Measurements from ENCODE around the gene CCNL1. TPM values are rescaled to one million over a fixed set of nuclear protein-coding genes. Genes with fewer than 3 reads are reported as not detected.

Gene CCNL1
- total RNA-seq, 1 donor, result 138 TPM

DNA sequence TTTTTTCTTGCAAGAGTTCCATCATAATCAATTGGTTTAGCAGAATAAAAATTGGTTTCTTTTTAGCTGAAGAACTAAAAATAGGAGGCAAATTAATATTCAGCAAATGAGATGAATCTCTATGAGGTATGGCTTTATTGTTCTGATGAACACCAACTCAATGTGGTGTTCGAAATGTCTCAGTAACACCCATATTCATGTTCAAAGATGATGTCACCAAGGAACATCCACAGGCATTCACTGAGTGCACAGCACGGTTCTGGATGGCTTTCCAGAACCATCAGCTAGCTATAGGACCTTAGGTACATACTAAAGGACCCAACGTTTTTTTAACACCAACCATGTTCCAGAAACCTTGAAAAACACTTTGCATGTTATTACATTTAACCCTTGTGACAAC is 42.7 kb downstream of the CCNL1 start:
- TF ChIP-seq, protein P1, sequence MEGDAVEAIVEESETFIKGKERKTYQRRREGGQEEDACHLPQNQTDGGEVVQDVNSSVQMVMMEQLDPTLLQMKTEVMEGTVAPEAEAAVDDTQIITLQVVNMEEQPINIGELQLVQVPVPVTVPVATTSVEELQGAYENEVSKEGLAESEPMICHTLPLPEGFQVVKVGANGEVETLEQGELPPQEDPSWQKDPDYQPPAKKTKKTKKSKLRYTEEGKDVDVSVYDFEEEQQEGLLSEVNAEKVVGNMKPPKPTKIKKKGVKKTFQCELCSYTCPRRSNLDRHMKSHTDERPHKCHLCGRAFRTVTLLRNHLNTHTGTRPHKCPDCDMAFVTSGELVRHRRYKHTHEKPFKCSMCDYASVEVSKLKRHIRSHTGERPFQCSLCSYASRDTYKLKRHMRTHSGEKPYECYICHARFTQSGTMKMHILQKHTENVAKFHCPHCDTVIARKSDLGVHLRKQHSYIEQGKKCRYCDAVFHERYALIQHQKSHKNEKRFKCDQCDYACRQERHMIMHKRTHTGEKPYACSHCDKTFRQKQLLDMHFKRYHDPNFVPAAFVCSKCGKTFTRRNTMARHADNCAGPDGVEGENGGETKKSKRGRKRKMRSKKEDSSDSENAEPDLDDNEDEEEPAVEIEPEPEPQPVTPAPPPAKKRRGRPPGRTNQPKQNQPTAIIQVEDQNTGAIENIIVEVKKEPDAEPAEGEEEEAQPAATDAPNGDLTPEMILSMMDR (IDR thresholded peaks at IDR 0.05; ENCODE audit: insufficient read depth, low read length), result no peak
- no peak overlapping the region for H3K4me3 ChIP-seq (ENCODE audit: low read depth, low read length)
- DNase-seq (ENCODE audit: low read depth), result no peak

DNA sequence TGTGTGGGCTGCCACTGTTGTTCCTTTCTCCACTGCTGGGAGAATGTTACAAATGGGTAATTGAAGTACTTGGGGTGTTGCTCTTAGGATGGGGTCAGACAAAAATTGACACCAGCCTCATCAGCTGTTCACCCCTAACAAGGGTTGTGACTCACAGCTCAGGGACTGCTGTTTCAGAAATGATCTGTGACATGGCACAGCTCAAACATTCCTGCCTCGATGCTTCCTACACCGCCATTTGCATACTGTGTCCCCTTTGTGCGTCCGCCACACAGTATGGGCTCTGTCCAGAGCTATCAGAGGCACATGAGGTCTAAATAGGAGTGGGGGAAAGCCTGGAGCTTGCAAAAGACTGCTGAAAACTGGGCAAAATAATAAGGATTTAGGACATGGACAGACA is 43.9 kb downstream of the CCNL1 start:
- H3K4me3 ChIP-seq (ENCODE audit: low read depth, low read length), result no peak overlapping the region
- TF ChIP-seq, protein P1 (IDR thresholded peaks at IDR 0.05; ENCODE audit: insufficient read depth, low read length), result no peak
- no peak for DNase-seq (ENCODE audit: low read depth)

DNA sequence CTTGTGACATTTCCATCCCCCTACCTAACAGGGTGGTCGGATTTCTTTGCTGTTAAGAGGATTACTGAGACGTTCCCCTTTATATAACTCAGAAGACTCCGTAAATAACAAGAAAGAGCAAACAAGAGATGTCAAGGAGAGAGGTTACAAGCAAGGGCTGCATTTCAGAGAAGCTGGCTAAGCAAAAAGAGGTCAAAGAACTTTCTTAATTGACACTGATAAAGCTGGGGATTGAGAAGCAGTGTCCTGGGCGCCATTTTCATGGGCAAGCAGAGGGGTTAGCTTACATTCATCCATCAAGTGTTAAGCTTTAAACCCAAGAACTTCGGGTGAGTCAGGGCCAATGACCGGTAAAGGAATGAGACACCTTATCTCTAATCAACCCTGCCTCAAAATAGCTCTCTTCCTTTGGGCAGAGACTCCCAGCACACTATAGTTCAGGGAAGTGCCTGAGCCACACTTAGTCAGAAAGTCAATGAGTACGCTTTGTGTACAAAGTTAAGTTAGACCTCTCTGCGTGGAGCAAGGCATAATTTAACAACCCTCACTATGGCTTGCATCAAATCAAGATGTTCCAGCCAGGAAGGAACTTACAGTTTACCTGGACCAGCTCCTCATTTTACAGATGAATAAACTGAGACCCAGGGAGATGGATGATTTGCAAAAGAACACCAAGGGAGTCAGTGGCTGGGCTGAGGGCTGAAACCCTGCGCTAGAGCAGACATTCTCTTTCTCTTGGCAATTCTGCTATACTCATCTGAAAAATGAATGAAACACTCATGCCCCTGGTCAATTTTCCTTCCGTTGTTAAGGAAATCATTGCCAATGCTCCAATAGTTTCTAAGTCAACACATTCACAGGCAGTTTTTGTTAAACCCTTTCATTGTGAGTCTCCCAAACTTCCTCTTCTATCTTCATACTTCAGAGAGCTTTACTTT is 44.6 kb downstream of the CCNL1 start:
- TF ChIP-seq, protein P1 (IDR thresholded peaks at IDR 0.05; ENCODE audit: insufficient read depth, low read length), result no peak
- peak; percentile 57 for DNase-seq (ENCODE audit: low read depth)
- no peak overlapping the region for H3K4me3 ChIP-seq (ENCODE audit: low read depth, low read length)

DNA sequence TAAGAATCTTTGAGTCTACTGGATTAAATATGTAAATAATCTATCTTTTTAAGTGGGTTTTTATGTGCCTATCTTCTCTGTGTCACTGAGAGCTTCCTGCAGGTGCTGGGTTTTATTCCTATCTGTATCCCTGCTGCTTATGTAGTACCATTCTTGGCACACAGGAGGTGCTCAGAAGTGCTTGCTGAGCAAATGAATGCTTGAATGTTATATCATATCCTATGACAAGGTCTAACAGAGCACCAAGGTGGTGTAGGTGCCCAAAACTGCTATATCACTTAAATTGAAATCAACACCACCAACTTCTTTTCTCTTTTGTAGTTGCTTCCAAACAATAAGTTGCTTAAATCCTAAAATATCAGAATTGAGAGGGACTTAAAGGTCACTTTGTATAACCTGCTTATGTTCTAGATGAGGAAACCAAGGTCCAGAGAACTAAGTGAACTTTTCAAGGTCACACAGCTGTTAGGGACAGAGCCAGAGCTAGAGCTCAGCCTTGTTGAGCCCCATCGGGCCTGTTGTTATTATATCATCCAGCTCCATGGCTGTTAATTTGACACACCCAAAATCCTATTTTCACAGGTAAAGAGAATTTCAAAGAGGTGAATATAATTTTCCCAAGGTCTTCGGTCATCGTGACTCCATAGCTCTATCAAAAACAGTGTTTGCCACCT is 46.0 kb downstream of the CCNL1 start:
- H3K4me3 ChIP-seq (ENCODE audit: low read depth, low read length), result no peak overlapping the region
- DNase-seq (ENCODE audit: low read depth), result no peak
- TF ChIP-seq, protein P1 (IDR thresholded peaks at IDR 0.05; ENCODE audit: insufficient read depth, low read length), result no peak

DNA sequence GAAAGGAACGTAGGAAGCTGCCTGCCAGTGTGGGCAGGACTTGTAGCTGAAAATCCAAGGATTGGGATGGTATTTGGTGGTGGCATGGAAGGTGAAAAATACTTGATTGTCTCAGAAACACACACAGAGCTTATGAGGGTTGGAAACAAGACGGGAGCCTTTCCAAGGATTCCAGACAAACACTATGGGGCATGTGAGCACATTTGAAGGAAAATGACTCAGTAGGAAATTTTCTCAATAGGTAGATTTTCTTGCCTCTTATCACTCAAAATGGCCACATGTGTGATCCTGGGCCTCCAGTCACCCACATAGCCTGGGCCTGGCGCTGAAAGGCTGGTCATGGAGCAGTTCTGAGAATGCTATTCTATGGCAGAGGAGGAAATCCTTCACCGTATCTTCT is 47.4 kb downstream of the CCNL1 start:
- H3K4me3 ChIP-seq (ENCODE audit: low read depth, low read length), result no peak overlapping the region
- TF ChIP-seq, protein P1 (IDR thresholded peaks at IDR 0.05; ENCODE audit: insufficient read depth, low read length), result no peak
- DNase-seq (ENCODE audit: low read depth), result peak; percentile 27

DNA sequence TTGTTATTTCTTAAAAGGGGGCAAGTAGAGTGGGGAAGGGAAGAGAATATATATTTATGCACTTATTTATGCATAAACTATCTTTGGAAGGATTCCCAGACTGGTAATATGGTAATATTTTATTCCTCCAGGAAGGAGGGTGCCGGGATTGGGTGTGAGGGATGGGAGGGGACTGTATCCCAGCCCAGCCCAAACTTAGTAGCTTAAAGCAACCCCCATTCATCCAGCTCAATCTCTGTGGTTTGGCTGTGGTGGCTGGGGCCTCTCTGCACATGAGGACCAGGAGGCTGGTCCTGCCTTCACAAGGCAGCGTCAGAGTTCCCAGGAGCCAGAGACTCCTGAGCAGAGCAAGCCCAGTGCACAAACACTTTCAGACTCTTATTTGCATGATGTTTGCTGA is 48.4 kb downstream of the CCNL1 start:
- no peak for DNase-seq (ENCODE audit: low read depth)
- H3K4me3 ChIP-seq (ENCODE audit: low read depth, low read length), result no peak overlapping the region
- TF ChIP-seq, protein P1 (IDR thresholded peaks at IDR 0.05; ENCODE audit: insufficient read depth, low read length), result no peak
